Psoas muscle (tissue), 8 donors: ENCODE measurements around the gene SH3D19. TPM values are rescaled to one million over a fixed set of nuclear protein-coding genes. Genes with fewer than 3 reads are reported as not detected.

Source experiments
- ATAC-seq, 4 donors: fragments of 200-7000 bp; cut with Tn5 transposase; one replicate each; pipeline ENCODE4 v1.9.1; 2020; ENCODE audit warnings: moderate library complexity in 3 of 4, mild to moderate bottlenecking in 2 of 4
- DNase-seq, 2 donors: peaks; one replicate each; pipeline ENCODE4 v3.0.0-alpha.2; 2020
- H3K27ac ChIP-seq: fragments of 200-600 bp; one replicate; pipeline ENCODE4 v1.8.0; 2022
- H3K27me3 ChIP-seq, 3 donors: fragments of 200-600 bp in 1 of 3; one replicate each; pipeline versions ENCODE4 v1.6.1 to v1.8.0; 2013 to 2022; ENCODE audit warnings: low read length in 2 of 3, mild to moderate bottlenecking in 2 of 3, moderate library complexity in 1 of 3; ENCODE audit not compliant: insufficient read depth in 3 of 3
- H3K36me3 ChIP-seq, 2 donors: fragments of 200-600 bp in 1 of 2; one replicate each; pipeline versions ENCODE4 v1.6.1 to v1.8.0; 2013 to 2022; ENCODE audit warnings: low read depth in 1 of 2, mild to moderate bottlenecking in 1 of 2, moderate library complexity in 1 of 2; ENCODE audit not compliant: insufficient read depth in 1 of 2
- H3K4me1 ChIP-seq: fragments of 200-600 bp; one replicate; pipeline ENCODE4 v1.8.0; 2022
- H3K4me3 ChIP-seq: fragments of 200-600 bp; one replicate; pipeline ENCODE4 v1.8.0; 2022; ENCODE audit warnings: mild to moderate bottlenecking
- H3K9me3 ChIP-seq: fragments of 200-600 bp; one replicate; pipeline ENCODE4 v1.8.0; 2022
- WGBS, 3 donors: extraction: QIAGEN DNeasy Blood & Tissue Kit; methylation state at CpG; one replicate each; pipeline versions ENCODE4 v1.1.6 to v1.1.7; 2013; 5-methylcytosine and 5-hydroxymethylcytosine counted together
- intact Hi-C, 2 donors: fragments of 100-400 bp; cut with DNase I; formaldehyde crosslinking; loops; one replicate each; pipeline versions ENCODE4 v1.11.0 to v1.14.2; 2022
- polyA plus RNA-seq, 3 donors: library from polyadenylated mRNA; stranded (reverse); fragments of 200-250 nt; gene quantifications; one replicate each; pipeline ENCODE4 v1.2.3, GENCODE V29; 2013
- total RNA-seq, 4 donors: library from RNA; stranded (reverse); fragmentation: NEBNext Ultra II Directional in 2 of 4; extraction: Animal tissue kit (Norgen Biotek cat#: 25700) in 2 of 4; gene quantifications; one replicate each; pipeline versions ENCODE4 v1.2.1 to v1.2.4, GENCODE V29; 2021 to 2023
- TF ChIP-seq, protein P1 (sequence below): fragments of 200-600 bp; IDR thresholded peaks from one replicate; pipeline ENCODE4 v1.8.0; 2022; ENCODE audit warnings: antibody characterized with exemption
- donor health status: healthy with polysubstance abuse.
- donor health status: DM: no; HTN: no; CAD: no; lungs with moderate emphysema.
- donor health status: Bipolar disorder and iron deficiency.
- donor health status: healthy.
- donor health status: DM: yes; HTN: yes; CAD: no.
- donor health status: DM: no; HTN: no; CAD: no.
- donor health status: DM: no; HTN: no; CAD: no.
- donor health status: DM: yes; HTN: yes; CAD: no.

SH3D19 gene
- total and polyA plus RNA-seq, 7 donors = 7.0 to 59.0 (median 26.9) TPM

DNA sequence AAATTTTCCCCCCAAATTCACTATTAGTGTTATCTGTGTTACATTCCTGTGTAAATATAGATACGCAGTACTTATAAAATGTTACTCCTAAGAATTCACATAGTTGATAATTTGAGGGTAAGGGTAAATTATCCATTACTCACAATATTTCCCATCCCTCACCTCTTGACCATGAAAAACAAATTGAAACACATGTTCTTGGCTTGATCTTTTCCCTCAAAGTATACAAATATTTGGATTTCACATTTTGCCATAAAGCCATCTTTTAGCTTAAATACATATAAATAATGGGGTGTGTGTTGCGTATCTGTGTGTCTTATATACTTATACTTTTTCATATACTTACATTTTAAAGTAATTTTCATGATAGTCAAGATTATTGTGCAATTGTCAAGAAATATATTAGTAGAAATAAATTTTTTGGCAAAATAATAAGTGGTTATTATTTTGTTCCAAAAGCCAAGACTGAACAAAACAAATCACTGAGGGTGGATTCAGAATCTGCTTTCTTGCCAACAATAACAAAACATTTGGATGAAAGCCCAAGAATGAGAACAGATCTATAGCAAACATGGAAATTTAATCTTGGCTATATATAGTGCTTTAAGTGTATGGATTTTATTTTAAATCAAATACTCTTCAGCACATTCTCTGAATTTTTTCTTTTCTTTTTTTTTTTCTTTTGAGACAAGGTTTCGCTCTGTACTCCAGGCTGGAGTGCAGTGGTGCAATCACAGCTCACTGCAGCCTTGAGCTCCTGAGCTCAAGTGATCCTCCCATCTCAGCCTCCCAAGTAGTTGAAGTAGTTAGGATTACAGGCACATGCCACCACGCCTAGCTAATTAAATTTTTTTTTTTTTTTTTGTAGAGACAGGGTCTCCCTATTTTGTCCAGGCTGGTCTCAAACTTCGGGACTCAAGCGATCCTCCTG lies 97.0 kb downstream of the SH3D19 start:
- TF ChIP-seq, protein P1, sequence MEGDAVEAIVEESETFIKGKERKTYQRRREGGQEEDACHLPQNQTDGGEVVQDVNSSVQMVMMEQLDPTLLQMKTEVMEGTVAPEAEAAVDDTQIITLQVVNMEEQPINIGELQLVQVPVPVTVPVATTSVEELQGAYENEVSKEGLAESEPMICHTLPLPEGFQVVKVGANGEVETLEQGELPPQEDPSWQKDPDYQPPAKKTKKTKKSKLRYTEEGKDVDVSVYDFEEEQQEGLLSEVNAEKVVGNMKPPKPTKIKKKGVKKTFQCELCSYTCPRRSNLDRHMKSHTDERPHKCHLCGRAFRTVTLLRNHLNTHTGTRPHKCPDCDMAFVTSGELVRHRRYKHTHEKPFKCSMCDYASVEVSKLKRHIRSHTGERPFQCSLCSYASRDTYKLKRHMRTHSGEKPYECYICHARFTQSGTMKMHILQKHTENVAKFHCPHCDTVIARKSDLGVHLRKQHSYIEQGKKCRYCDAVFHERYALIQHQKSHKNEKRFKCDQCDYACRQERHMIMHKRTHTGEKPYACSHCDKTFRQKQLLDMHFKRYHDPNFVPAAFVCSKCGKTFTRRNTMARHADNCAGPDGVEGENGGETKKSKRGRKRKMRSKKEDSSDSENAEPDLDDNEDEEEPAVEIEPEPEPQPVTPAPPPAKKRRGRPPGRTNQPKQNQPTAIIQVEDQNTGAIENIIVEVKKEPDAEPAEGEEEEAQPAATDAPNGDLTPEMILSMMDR = no peak
- Histone ChIP-seq H3K27ac (peak overlapping the region; percentile 47), H3K36me3 (no peaks in the 10 kb centered on the region), H3K27me3 (no peaks in the 10 kb centered on the region), H3K9me3 (no peaks in the 10 kb centered on the region), H3K4me1 (peaks cover 7% of the 10 kb centered on the region), H3K4me3 (peak overlapping the region; percentile 51)
- intact Hi-C loops = no loop called here
- WGBS, 3 donors = 78 to 86% (median 81%) methylated on average over 6 of the region's 6 CpGs
- DNase-seq (no peak), ATAC-seq (no peak)

DNA sequence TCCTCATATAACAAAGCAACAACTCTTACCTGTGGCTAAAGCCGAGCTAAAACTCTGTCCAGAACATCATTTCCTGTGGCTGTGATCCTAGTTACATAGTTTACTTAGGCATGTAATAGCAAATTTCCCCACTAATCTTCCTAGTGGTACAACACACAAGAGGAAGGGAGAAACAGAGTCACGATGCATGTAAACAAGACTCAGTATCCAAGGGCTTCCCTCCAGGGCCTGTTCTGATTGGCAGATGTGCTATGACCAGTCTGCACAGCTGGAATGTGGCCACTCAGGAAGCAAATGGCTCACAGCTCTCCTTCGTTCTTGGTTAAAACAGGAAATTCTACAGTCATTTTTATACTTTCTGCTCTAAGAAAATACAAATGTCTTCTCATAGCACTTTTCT lies 97.7 kb downstream of the SH3D19 start:
- intact Hi-C loops = no loop called here
- 24 to 35% (median 26%) methylated on average over 3 of the region's 3 CpGs for WGBS, 3 donors
- H3K4me1 ChIP-seq = peaks cover 7% of the 10 kb centered on the region

DNA sequence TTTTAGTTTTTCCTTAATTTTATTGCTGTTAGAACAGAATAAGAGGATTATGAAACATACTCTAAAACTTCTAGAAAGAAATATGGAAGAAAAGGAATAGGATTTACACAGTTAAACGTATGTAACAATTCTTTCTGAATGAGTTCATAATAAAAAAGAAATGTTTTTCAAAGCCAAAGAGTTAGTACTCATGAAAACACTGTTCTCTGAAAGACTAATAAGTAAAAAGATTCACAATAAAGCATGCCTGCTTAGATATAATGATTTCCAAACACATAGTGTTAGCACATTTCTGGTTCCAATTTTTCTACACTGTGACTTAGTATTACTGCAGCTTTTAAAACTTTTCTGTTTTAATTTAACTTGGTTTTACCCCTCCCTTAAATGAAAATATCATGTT lies 98.2 kb downstream of the SH3D19 start:
- peaks cover 7% of the 10 kb centered on the region for H3K4me1 ChIP-seq
- H3K4me3 ChIP-seq = peak overlapping the region; percentile 51
- TF ChIP-seq, protein P1 = no peak
- 53 to 55% (median 54%) methylated on average over 1 of the region's 1 CpG for WGBS, 3 donors
- no peaks in the 10 kb centered on the region for H3K9me3 ChIP-seq
- intact Hi-C loops = no loop called here
- no peaks in the 10 kb centered on the region for H3K36me3 ChIP-seq
- DNase-seq = no peak
- peak overlapping the region; percentile 47 for H3K27ac ChIP-seq
- ATAC-seq = no peak
- H3K27me3 ChIP-seq = no peaks in the 10 kb centered on the region

More for the DNA sequence above, 97.7 kb downstream of the SH3D19 start:
- no peaks in the 10 kb centered on the region for H3K36me3 ChIP-seq
- peak overlapping the region; percentile 47 for H3K27ac ChIP-seq
- no peaks in the 10 kb centered on the region for H3K27me3 ChIP-seq
- no peaks in the 10 kb centered on the region for H3K9me3 ChIP-seq
- peak; percentile 59 to 77 for DNase-seq
- H3K4me3 ChIP-seq = peak overlapping the region; percentile 51
- TF ChIP-seq, protein P1 = no peak
- peak; percentile 59 to 77 (median 72) for ATAC-seq

DNA sequence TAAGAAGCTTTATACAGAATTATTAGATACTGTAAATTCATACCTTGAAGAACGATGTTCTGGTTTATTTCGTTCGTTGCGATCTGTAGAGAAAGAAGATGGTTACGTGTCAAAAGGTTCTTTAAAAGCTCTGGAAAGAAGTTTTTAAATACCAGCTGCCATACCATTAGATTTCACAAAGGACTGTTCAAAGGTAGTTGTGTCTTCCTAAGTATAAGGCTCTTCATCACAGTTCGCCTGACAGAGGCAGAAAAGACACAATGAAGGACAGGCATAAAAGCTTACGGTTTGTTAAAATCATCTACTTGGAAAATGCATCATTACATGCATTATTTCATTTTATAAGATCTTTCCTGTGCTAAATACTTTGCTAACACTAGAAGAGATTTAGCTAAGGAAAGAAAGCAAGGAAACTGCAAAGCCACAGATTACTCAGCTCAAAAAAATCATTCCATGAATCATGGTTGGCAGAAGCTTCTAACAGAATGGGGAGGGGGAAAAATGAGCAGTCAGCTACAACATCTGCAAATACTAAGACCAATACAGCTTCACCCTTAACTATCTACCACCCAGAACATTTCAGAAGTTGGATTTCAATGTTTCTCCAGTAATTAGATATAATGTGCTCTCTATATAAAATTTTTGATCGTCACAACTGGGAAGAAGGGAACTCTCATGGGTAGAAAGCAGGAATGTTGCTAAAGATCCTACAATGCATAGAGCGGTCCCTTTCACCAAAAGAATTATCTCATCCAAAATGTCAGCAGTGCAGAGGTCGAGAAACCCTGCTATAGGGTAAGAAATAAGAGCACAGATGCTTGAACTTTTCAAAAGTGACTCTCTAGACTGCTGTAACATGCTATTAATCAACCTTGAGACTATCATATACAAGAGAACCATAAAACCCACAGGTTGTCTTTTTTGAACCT lies 99.1 kb downstream of the SH3D19 start:
- Histone ChIP-seq H3K36me3 (peaks cover 0 to 1% of the 10 kb centered on the region in 2 donors), H3K27ac (peak overlapping the region; percentile 47), H3K27me3 (no peaks in the 10 kb centered on the region), H3K4me3 (peak overlapping the region; percentile 51), H3K9me3 (no peaks in the 10 kb centered on the region), H3K4me1 (peaks cover 7% of the 10 kb centered on the region)
- no peak for DNase-seq
- ATAC-seq = peak; percentile 47 to 75 (median 66)
- 40 to 48% (median 43%) methylated on average over 10 of the region's 10 CpGs for WGBS, 3 donors
- intact Hi-C loops = no loop called here
- TF ChIP-seq, protein P1 = no peak
